Hepatocyte (in vitro differentiated cells): Measurements from ENCODE around the gene ALDOC.

Experiments used
- EZH2phosphoT487 ChIP-seq: fragments of 200-600 bp; sonication (generic); IDR thresholded peaks from one replicate; pipeline ENCODE4 v1.6.1; 2018; ENCODE audit warnings: antibody characterized with exemption, mild to moderate bottlenecking, low read depth, moderate library complexity; ENCODE audit not compliant: unreplicated experiment, severe bottlenecking
- TF ChIP-seq, protein P1 (sequence below): fragments of 200-600 bp; sonication (generic); IDR thresholded peaks from 2 replicates; pipeline ENCODE4 v1.5.1; 2016; ENCODE audit warnings: antibody characterized with exemption, mild to moderate bottlenecking; ENCODE audit not compliant: poor library complexity

GRCh38 chr17:28555022-28555421, 21.7 kb downstream of the ALDOC start:
- TF ChIP-seq, protein P1, sequence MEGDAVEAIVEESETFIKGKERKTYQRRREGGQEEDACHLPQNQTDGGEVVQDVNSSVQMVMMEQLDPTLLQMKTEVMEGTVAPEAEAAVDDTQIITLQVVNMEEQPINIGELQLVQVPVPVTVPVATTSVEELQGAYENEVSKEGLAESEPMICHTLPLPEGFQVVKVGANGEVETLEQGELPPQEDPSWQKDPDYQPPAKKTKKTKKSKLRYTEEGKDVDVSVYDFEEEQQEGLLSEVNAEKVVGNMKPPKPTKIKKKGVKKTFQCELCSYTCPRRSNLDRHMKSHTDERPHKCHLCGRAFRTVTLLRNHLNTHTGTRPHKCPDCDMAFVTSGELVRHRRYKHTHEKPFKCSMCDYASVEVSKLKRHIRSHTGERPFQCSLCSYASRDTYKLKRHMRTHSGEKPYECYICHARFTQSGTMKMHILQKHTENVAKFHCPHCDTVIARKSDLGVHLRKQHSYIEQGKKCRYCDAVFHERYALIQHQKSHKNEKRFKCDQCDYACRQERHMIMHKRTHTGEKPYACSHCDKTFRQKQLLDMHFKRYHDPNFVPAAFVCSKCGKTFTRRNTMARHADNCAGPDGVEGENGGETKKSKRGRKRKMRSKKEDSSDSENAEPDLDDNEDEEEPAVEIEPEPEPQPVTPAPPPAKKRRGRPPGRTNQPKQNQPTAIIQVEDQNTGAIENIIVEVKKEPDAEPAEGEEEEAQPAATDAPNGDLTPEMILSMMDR = no peak
- no peak for TF ChIP-seq EZH2phosphoT487
